ENCODE measurements around the gene CDH11.

CDH11 gene

GRCh38 chr16:65069065-65069464 is 52.8 kb downstream of the CDH11 start:
- DNase-seq = no peak

DNA sequence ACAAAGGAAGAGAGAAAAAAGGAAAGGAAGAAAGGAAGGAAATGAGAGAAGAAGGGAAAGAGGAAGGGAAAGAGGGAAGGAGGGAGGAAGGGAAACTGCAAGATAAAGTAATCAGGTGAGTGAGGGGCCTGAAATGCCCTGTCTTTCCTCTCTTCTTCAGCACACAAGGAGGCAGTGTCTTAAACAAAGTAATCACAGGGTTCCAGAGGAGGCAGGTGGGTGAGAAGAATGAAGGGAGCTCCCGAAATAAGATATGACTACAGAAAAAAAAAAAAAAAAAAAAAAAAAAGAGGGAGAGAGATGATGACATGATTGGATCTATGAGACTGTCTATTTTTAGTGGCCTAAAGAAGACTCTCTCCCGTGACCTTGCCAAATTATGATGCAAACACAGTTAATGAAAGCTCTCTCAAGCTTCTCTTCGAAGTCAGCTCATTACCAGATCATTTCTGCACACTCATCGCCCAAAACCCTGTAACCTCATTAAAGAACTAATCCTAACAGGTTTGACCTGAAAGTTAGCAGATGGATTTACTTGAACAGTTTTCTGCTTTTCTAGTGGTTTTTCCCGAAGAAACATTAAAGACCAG is 53.6 kb downstream of the CDH11 start:
- DNase-seq = no peak

DNA sequence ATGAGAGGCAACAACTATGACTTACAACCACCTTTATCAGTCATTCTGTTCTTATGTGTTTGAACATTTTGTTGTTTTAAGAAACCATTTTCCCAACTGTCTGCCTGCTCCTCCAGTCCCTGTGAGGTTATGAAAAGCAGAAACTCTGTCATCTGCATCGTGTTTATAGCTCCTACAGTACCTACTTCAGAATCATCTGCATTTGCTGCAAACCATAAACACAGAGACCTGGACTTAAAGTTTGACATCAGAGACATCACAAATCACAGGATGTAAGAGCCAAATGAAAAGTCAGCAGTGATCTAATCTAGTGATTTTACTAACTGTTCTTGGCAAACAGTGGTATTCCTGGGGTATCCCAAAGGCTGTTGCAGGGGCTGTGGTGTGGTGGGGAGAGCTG is 55.2 kb downstream of the CDH11 start:
- DNase-seq = no peak

DNA sequence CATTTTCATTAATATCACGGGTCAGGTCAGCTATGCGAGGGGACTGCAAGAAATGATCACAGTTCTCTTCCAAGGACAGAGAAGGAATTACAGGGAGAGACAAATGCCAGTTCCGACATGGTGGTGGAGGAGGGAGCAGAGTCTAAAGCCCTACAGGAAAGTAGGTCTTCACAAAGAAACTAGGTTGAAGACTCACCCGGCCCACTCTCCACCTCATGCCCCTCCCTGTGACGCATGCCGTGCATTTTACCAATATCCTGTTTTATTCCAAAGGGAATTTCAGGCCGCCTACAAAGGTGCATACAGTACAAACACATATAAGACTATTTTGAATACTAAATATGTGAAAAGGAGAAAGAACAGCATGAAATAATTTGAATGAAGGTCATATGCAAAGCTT is 56.8 kb downstream of the CDH11 start:
- no peak for DNase-seq

DNA sequence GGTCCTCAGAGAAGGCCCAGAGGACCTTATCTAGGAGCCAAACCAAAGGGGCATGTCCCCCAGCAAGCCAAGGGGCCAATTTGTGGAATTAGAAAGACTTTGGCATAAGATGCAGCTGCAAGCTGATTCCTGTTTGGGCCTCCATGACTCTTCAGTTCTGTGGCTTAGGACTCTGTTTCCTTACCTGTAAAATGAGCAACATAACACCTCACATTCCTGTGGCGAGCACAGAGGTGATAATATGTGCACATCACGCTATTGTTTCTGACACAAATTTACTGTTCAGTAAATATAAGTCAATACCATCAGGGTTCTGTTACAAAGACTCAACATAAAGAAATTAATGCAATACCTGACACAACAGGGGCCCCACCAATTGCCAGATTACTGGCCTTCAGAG is 57.7 kb downstream of the CDH11 start:
- DNase-seq = no peak

DNA sequence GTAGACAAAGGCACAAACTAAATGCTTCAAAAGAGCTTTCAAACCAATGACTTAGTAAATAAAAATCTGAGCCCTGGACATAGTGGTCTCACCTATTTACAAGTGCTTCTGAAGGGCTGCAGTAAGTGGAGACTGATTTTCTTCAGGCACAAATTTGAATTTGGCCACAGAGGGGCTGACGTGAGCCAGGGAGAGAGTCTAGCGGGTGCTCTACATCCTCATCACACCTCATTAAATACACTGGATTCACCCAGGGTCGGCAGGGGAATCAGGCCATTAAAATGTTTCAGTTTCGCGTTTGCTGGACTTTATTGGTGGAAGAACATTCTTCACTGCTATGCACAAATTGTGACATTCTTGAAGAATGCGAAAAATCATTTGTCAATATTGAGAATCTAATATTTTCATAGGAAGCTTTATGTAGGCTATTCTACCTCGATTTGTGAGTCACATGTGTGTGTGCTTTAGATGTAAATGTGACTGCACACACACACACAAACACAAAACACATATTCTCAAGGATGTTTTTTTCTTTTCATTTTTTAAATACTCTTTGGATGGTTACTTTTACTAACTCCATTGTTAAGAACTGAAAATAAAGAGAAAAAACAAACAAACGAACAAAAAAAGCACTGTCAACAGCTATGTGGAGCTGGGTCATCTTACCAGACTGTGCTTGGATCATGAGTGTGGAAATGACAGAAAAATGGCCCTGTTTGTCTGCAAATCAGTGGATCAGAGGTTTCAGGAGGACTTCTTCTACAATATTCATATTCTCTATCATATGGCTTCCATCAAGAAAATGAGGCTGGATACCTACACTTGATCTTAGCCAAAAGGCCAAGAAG is 58.9 kb downstream of the CDH11 start:
- DNase-seq = no peak

DNA sequence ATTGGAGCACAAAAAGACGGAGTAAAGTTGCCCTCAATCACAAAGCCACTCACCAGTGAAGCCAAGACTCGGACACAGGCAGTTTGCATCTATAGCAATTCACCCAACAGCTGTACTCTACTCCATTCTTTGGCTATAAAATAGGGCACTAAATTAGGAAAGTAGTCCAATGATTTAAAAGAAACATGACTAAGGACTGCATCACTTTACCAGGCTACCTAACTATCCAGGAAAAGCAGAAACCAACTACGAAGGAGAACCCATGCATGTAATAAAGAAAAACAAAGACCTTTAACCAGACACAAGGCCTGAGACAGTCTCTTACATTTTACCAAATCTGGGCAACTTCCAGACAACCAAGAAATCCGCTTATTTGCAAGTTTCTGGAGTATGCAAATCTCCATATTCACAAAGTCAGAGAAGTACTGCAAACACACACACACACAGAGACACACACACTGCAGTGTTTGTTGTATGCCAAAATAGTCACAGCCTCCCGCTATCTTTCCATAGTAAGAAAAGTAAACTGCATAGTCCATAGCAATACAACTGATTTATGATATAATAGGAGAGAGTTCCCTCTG is 59.8 kb downstream of the CDH11 start:
- no peak for DNase-seq

DNA sequence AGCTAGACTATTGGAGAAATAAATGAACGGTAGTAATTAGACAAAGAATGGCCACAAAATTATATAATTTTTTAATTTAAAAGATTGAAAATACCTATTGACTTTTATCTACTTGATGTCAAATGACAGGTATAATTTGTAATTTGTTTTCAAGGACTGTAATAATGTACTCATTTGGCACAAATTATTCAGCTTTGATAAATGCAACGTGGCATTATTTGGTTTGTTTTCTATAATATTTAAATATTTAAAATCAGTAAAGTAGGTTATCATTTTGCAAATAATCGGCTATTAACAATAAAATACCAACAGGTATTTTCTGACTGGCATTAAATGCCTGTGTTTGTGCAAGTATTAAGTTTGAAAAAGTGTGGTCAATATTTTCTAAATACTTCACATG is 60.6 kb downstream of the CDH11 start:
- DNase-seq = no peak

- DNase-seq = no peak
Observed at GRCh38 chr16:65059406-65059980, 62.4 kb downstream of the CDH11 start.

GRCh38 chr16:65057184-65057583 is 64.7 kb downstream of the CDH11 start:
- no peak for DNase-seq

DNA sequence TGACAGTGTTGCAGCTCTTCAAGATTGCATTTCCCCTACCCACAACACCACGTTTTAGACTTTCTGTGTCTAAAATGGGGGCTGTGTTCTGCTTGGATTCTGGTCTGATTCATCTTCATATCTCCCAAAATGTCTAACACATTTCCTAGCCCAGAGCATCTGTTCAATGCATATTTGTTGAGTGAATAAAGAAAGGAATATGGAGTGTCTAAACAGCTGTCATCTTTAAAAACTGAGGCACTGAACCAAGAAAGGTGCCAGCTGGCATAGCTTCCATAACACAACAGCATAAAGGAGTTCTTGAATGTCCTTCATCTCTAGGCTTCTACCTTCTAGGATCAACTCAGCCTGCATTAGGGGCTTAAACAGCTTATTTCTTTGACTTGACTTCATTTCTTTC is 67.4 kb downstream of the CDH11 start:
- no peak for DNase-seq

- no peak for DNase-seq
Observed at GRCh38 chr16:65049679-65050078, 72.2 kb downstream of the CDH11 start.

GRCh38 chr16:65045961-65046360 is 75.9 kb downstream of the CDH11 start:
- no peak for DNase-seq

- no peak for DNase-seq
Observed at GRCh38 chr16:65044873-65045272, 77.0 kb downstream of the CDH11 start.

DNA sequence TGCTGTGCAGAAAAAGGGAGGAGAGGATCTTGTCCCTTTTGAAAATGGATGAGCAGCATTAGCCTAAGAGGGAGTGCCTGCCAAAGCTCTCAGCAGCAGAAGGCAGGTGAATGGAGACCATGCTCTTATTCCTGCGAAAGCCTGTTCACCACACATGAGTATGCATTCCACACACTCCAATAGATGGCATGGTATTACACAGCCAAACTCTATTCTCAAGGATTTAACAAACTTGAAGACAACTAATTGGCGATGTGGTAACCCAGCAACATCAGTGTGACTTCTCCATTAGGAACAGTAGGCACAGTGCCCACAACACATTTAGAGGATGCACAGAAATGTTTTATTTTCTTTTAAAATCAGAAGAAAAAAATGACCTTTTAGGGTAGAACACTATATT is 77.8 kb downstream of the CDH11 start:
- no peak for DNase-seq

GRCh38 chr16:65042438-65043365 is 79.2 kb downstream of the CDH11 start:
- DNase-seq = no peak

GRCh38 chr16:65041667-65042066 is 80.2 kb downstream of the CDH11 start:
- no peak for DNase-seq

- DNase-seq = no peak
Observed at GRCh38 chr16:65038100-65038499, 83.8 kb downstream of the CDH11 start.

- no peak for DNase-seq
Observed at GRCh38 chr16:65037556-65037955, 84.3 kb downstream of the CDH11 start.

- no peak for DNase-seq
Observed at GRCh38 chr16:65034915-65035314, 86.9 kb downstream of the CDH11 start.

- DNase-seq = no peak
Observed at GRCh38 chr16:65032387-65032786, 89.5 kb downstream of the CDH11 start.

- DNase-seq = no peak
Observed at GRCh38 chr16:65024767-65025178, 97.1 kb downstream of the CDH11 start.

GRCh38 chr16:65023802-65024201 is 98.1 kb downstream of the CDH11 start:
- DNase-seq = no peak

Measured in femur (tissue), 1 donor.